CD4-positive, alpha-beta memory T cell (primary cell): ENCODE measurements around the gene DACH1. TPM values are rescaled to one million over a fixed set of nuclear protein-coding genes. Genes with fewer than 3 reads are reported as not detected.

Experiments
- CTCF ChIA-PET: fragments of 350-600 bp; sonication (Branson Sonifier 250); formaldehyde crosslinking; loops from one replicate; lab custom pipeline; 2021; ENCODE audit warnings: inconsistent platforms; ENCODE audit not compliant: partially characterized antibody; lab: Charles Lee
- POLR2A ChIA-PET: fragments of 350-600 bp; sonication (Branson Sonifier 250); formaldehyde crosslinking; loops from one replicate; lab custom pipeline; 2021; ENCODE audit not compliant: partially characterized antibody; lab: Charles Lee
- DNase-seq, 5 donors: peaks; one replicate each; pipeline versions ENCODE4 v3.0.0 to v3.0.0-alpha.2; 2020 to 2022; ENCODE audit warnings: mixed read lengths in 1 of 5
- H3K27ac ChIP-seq: one replicate; pipeline ENCODE4 v1.7.0; 2013; ENCODE audit warnings: low read depth, low read length
- H3K27me3 ChIP-seq: 2 replicates; pipeline ENCODE4 v1.7.0; 2013; ENCODE audit warnings: mild to moderate bottlenecking, low read length, moderate library complexity; ENCODE audit not compliant: insufficient read depth
- H3K36me3 ChIP-seq: 2 replicates; pipeline ENCODE4 v1.7.0; 2013; ENCODE audit warnings: mild to moderate bottlenecking, low read length, moderate library complexity; ENCODE audit not compliant: insufficient read depth
- H3K4me1 ChIP-seq: 2 replicates; pipeline ENCODE4 v1.7.0; 2013; ENCODE audit warnings: mild to moderate bottlenecking, low read length, moderate library complexity; ENCODE audit not compliant: insufficient read depth
- H3K4me3 ChIP-seq, 2 donors: one replicate each; pipeline ENCODE4 v1.7.0; 2013; ENCODE audit warnings: low read length in 2 of 2, mild to moderate bottlenecking in 1 of 2
- H3K9me3 ChIP-seq, 2 donors: one replicate each; pipeline ENCODE4 v1.7.0; 2013; ENCODE audit warnings: low read length in 2 of 2, control low read depth in 1 of 2; ENCODE audit not compliant: control insufficient read depth in 1 of 2
- H3K27ac Mint-ChIP-seq, 7 donors: one replicate each; pipeline ENCODE4 v1.8.0; 2020 to 2021; ENCODE audit warnings: mixed read lengths in 7 of 7, mild to moderate bottlenecking in 6 of 7, inconsistent platforms in 3 of 7, moderate library complexity in 3 of 7
- H3K27me3 Mint-ChIP-seq, 2 donors: one replicate each; pipeline ENCODE4 v1.8.0; 2020 to 2021; ENCODE audit warnings: mixed read lengths in 2 of 2
- H3K36me3 Mint-ChIP-seq, 2 donors: one replicate each; pipeline ENCODE4 v1.8.0; 2020 to 2021; ENCODE audit warnings: mixed read lengths in 2 of 2, inconsistent platforms in 1 of 2, mild to moderate bottlenecking in 1 of 2
- H3K4me1 Mint-ChIP-seq, 4 donors: one replicate each; pipeline ENCODE4 v1.8.0; 2020 to 2021; ENCODE audit warnings: mixed read lengths in 4 of 4, mild to moderate bottlenecking in 1 of 4
- H3K4me3 Mint-ChIP-seq, 8 donors: one replicate each; pipeline ENCODE4 v1.8.0; 2020 to 2021; ENCODE audit warnings: mixed read lengths in 8 of 8, mild to moderate bottlenecking in 7 of 8, moderate library complexity in 6 of 8, inconsistent platforms in 3 of 8
- H3K9me3 Mint-ChIP-seq, 8 donors: one replicate each; pipeline ENCODE4 v1.8.0; 2020 to 2021; ENCODE audit warnings: mixed read lengths in 8 of 8, mild to moderate bottlenecking in 5 of 8, inconsistent platforms in 3 of 8, moderate library complexity in 1 of 8
- intact Hi-C: fragments of 100-400 bp; cut with micrococcal nuclease; formaldehyde crosslinking; loops from one replicate; pipeline ENCODE4 v1.15.1; 2023
- polyA plus RNA-seq, 2 donors: library from polyadenylated mRNA; unstranded; fragments of 300-500 nt; fragmentation: Illumina TruSeq; gene quantifications; one replicate each; pipeline ENCODE4 v1.2.3, GENCODE V29; 2021
- total RNA-seq, 2 experiments: library from RNA; stranded (reverse); gene quantifications; one replicate each; pipeline ENCODE4 v1.2.3, GENCODE V29; 2021

DACH1 gene
- total and polyA plus RNA-seq, 4 experiments from 2014 or later = not detected

- Mint-ChIP-seq H3K4me1 (no peaks in the 10 kb centered on the region), H3K36me3 (no peaks in the 10 kb centered on the region), H3K4me3 (no peak overlapping the region), H3K27me3 (peaks cover 0 to 3% of the 10 kb centered on the region in 2 donors), H3K9me3 (peaks cover 0 to 7% (median 4%) of the 10 kb centered on the region in 8 donors), H3K27ac (no peak overlapping the region)
- no peak for DNase-seq
- intact Hi-C loops = no loop called here
- Histone ChIP-seq H3K4me1 (no peaks in the 10 kb centered on the region), H3K27ac (no peak overlapping the region), H3K27me3 (no peaks in the 10 kb centered on the region), H3K4me3 (no peak overlapping the region), H3K9me3 (no peaks in the 10 kb centered on the region), H3K36me3 (no peaks in the 10 kb centered on the region)
- ChIA-PET CTCF (no interaction called here), POLR2A (no interaction called here)
Observed at GRCh38 chr13:71874458-71874857, 7.5 kb upstream of the DACH1 start.

- Mint-ChIP-seq H3K27ac (no peak overlapping the region), H3K4me3 (no peak overlapping the region), H3K36me3 (no peaks in the 10 kb centered on the region), H3K9me3 (peaks cover 0 to 7% (median 4%) of the 10 kb centered on the region in 8 donors), H3K4me1 (no peaks in the 10 kb centered on the region), H3K27me3 (peaks cover 2 to 3% of the 10 kb centered on the region in 2 donors)
- intact Hi-C loops = no loop called here
- Histone ChIP-seq H3K36me3 (no peaks in the 10 kb centered on the region), H3K27ac (no peak overlapping the region), H3K27me3 (no peaks in the 10 kb centered on the region), H3K4me1 (no peaks in the 10 kb centered on the region), H3K9me3 (no peaks in the 10 kb centered on the region), H3K4me3 (no peak overlapping the region)
- DNase-seq = no peak
- ChIA-PET CTCF (no interaction called here), POLR2A (no interaction called here)
Observed at GRCh38 chr13:71873418-71874247, 6.6 kb upstream of the DACH1 start.

GRCh38 chr13:71871844-71872243 lies 4.8 kb upstream of the DACH1 start:
- H3K4me3 ChIP-seq = no peak overlapping the region
- Mint-ChIP-seq H3K27me3 (peaks cover 9 to 12% of the 10 kb centered on the region in 2 donors), H3K4me3 (no peak overlapping the region), H3K36me3 (no peaks in the 10 kb centered on the region), H3K9me3 (peaks cover 0 to 10% (median 3%) of the 10 kb centered on the region in 8 donors), H3K4me1 (peaks cover 3 to 8% (median 6%) of the 10 kb centered on the region in 4 donors), H3K27ac (no peak overlapping the region)
- ChIA-PET CTCF (no interaction called here), POLR2A (no interaction called here)
- no peaks in the 10 kb centered on the region for H3K36me3 ChIP-seq
- H3K27me3 ChIP-seq = no peaks in the 10 kb centered on the region
- no peaks in the 10 kb centered on the region for H3K9me3 ChIP-seq
- no peak overlapping the region for H3K27ac ChIP-seq
- H3K4me1 ChIP-seq = no peaks in the 10 kb centered on the region
- intact Hi-C loops = no loop called here
- no peak for DNase-seq

GRCh38 chr13:71871176-71871754 lies 4.3 kb upstream of the DACH1 start:
- Mint-ChIP-seq H3K36me3 (no peaks in the 10 kb centered on the region), H3K27ac (no peak overlapping the region), H3K4me1 (peaks cover 3 to 8% (median 6%) of the 10 kb centered on the region in 4 donors), H3K9me3 (peaks cover 0 to 10% (median 2%) of the 10 kb centered on the region in 8 donors), H3K4me3 (no peak overlapping the region), H3K27me3 (peaks cover 9 to 12% of the 10 kb centered on the region in 2 donors)
- no peak for DNase-seq
- intact Hi-C loops = no loop called here
- Histone ChIP-seq H3K4me3 (no peak overlapping the region), H3K27me3 (no peaks in the 10 kb centered on the region), H3K36me3 (no peaks in the 10 kb centered on the region), H3K27ac (no peak overlapping the region), H3K4me1 (no peaks in the 10 kb centered on the region), H3K9me3 (no peaks in the 10 kb centered on the region)
- ChIA-PET POLR2A (no interaction called here), CTCF (no interaction called here)

DNA sequence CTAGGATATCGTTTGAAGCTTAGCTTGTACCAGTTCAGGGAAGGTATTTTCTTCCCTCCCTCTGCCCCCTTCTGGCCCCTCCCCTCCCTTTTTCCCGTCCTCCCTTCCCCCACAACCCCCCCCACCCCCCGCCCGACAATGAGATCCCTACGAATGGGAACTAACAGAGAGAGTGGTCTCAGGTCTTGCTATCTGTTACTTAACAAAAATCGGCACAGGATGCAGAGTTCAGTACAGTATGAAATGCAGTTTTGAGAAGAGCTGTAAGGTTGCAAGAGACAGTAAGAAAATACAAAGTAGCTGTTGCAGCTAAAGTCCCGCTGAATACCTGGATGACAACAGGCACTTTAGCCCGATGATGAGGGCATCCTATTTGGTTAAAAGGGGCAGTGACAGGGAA lies 3.1 kb upstream of the DACH1 start:
- Mint-ChIP-seq H3K9me3 (peaks cover 0 to 10% (median 1%) of the 10 kb centered on the region in 8 donors), H3K4me3 (no peak overlapping the region), H3K4me1 (peaks cover 3 to 8% (median 6%) of the 10 kb centered on the region in 4 donors), H3K36me3 (no peaks in the 10 kb centered on the region), H3K27me3 (peaks cover 9 to 14% of the 10 kb centered on the region in 2 donors), H3K27ac (no peak overlapping the region)
- POLR2A ChIA-PET = no interaction called here
- no peaks in the 10 kb centered on the region for H3K27me3 ChIP-seq
- no peak for DNase-seq
- intact Hi-C loops = no loop called here
- CTCF ChIA-PET = no interaction called here
- H3K9me3 ChIP-seq = no peaks in the 10 kb centered on the region
- H3K36me3 ChIP-seq = no peaks in the 10 kb centered on the region
- H3K4me3 ChIP-seq = no peak overlapping the region
- H3K27ac ChIP-seq = no peak overlapping the region
- H3K4me1 ChIP-seq = no peaks in the 10 kb centered on the region

GRCh38 chr13:71869274-71869673 lies 2.3 kb upstream of the DACH1 start:
- Histone ChIP-seq H3K4me3 (no peak overlapping the region), H3K27ac (no peak overlapping the region), H3K9me3 (no peaks in the 10 kb centered on the region), H3K4me1 (no peaks in the 10 kb centered on the region), H3K27me3 (peaks cover 8% of the 10 kb centered on the region), H3K36me3 (no peaks in the 10 kb centered on the region)
- ChIA-PET POLR2A (no interaction called here), CTCF (no interaction called here)
- Mint-ChIP-seq H3K9me3 (peaks cover 0 to 12% (median 3%) of the 10 kb centered on the region in 8 donors), H3K4me1 (peaks cover 5 to 17% (median 13%) of the 10 kb centered on the region in 4 donors), H3K27ac (no peak overlapping the region), H3K27me3 (peaks cover 17 to 21% of the 10 kb centered on the region in 2 donors), H3K36me3 (no peaks in the 10 kb centered on the region), H3K4me3 (no peak overlapping the region)
- intact Hi-C loops = no loop called here
- no peak for DNase-seq

DNA sequence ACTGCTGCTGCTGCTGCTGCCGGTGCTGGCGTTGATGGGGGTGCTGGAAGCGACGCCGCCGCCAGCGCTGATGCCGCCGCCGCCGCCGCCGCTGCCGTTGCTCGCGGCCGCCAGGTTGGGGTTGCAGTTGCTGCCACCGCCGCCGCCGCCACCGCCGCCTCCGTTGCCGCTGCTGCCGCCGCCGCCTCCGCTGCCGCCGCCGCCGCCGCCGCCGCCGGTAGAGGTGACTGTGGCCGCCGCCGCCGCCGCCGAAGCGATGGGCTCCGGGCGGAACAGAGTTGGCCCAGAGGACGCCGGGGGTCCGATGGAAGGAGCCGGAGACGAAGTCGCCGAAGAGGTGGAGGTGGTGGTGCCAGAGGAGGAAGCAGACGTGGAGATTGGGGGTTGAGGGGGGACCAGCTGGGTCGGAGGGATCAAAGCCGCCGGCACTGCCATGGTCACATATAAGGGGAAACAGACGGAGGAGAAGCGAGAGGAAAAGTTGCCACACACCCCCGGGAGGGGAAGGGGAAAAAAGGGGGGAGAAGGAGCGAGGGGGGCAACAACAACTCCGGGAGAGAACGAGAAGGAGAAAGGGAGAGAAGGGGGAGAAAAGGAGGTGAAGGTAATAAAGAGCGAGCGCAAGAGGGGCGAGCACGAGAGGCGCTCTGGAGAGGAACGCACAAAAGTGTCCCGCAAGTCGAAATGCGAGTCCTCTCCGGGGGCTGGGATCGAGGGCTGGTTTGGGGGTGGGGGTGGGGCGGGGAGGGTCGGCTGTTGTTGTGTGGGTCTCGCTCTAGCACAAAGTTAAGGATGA lies 471 bp downstream of the DACH1 start:
- Mint-ChIP-seq H3K9me3 (peaks cover 0 to 12% (median 4%) of the 10 kb centered on the region in 8 donors), H3K4me1 (peaks cover 8 to 20% (median 13%) of the 10 kb centered on the region in 4 donors), H3K27me3 (peaks cover 25 to 29% of the 10 kb centered on the region in 2 donors), H3K4me3 (peak overlapping the region; percentile 44 to 79 (median 62)), H3K36me3 (no peaks in the 10 kb centered on the region), H3K27ac (no peak overlapping the region)
- no peak overlapping the region for H3K4me3 ChIP-seq
- H3K27me3 ChIP-seq = peaks cover 13% of the 10 kb centered on the region
- no peaks in the 10 kb centered on the region for H3K9me3 ChIP-seq
- H3K36me3 ChIP-seq = no peaks in the 10 kb centered on the region
- intact Hi-C loops = no loop called here
- no peak overlapping the region for H3K27ac ChIP-seq
- CTCF ChIA-PET = no interaction called here
- POLR2A ChIA-PET = no interaction called here
- DNase-seq = no peak
- no peaks in the 10 kb centered on the region for H3K4me1 ChIP-seq
